Omental fat pad (tissue), 4 donors: ENCODE results near the gene MTCL1. TPM values are rescaled to one million over a fixed set of nuclear protein-coding genes. Genes with fewer than 3 reads are reported as not detected.

Experiments used
- ATAC-seq: fragments of 150-250 bp; one replicate; pipeline ENCODE4 v1.9.1; 2016; ENCODE audit warnings: mild to moderate bottlenecking, moderate library complexity; ENCODE audit not compliant: low FRiP score
- DNase-seq: peaks from one replicate; pipeline ENCODE4 v3.0.0-alpha.2; 2019; ENCODE audit warnings: low spot score
- total RNA-seq, 4 donors: library from RNA; depleted of rRNA; stranded (reverse); fragments of >200 nt; gene quantifications; one replicate each; pipeline ENCODE4 v1.1.0, GENCODE V29; 2016
- TF ChIP-seq, protein P1 (sequence below), 3 donors: fragments of 450-650 bp; IDR thresholded peaks; one replicate each; pipeline ENCODE4 v1.5.1; 2016 to 2017; ENCODE audit warnings: antibody characterized with exemption in 3 of 3, mild to moderate bottlenecking in 3 of 3, moderate library complexity in 2 of 3

The MTCL1 gene
- total RNA-seq, 4 donors from 2014 or later, result 1.6 to 3.5 (median 2.0) TPM

DNA sequence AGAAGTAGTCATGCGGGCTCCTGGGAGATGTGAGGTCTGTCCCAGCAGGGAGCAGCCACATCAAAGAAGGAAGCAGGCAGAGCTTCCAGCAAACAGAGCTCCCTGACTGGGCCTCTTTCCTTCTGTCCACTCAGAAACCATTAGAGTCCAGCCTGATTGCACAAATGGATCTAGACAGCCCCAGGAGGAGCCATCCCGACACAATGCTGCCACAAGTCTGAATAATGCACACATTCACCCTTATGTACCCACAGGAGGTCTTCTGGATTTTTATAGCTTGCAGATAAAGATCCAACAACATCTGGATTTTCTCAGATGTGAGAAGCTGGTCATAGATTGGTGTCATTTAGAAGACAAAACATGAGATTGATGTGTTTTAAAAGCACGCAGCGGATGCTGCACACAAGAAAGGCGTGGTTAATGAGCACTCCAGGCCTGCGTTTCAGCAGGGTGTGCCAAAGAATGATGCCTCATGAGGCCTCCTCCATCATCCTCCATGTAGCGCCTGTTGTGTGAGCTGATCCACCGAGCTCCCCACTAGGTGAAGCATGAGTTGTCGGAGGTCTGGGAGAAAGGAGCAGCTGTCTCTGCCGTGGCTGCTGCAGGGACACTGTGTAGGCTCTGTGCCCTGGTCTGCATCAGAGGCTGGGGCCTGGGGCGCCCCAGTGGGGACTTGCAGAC, 60.6 kb downstream of the MTCL1 start:
- DNase-seq, result no peak
- ATAC-seq, result no peak
- TF ChIP-seq, protein P1, sequence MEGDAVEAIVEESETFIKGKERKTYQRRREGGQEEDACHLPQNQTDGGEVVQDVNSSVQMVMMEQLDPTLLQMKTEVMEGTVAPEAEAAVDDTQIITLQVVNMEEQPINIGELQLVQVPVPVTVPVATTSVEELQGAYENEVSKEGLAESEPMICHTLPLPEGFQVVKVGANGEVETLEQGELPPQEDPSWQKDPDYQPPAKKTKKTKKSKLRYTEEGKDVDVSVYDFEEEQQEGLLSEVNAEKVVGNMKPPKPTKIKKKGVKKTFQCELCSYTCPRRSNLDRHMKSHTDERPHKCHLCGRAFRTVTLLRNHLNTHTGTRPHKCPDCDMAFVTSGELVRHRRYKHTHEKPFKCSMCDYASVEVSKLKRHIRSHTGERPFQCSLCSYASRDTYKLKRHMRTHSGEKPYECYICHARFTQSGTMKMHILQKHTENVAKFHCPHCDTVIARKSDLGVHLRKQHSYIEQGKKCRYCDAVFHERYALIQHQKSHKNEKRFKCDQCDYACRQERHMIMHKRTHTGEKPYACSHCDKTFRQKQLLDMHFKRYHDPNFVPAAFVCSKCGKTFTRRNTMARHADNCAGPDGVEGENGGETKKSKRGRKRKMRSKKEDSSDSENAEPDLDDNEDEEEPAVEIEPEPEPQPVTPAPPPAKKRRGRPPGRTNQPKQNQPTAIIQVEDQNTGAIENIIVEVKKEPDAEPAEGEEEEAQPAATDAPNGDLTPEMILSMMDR (IDR thresholded peaks at IDR 0.05), result no peak

DNA sequence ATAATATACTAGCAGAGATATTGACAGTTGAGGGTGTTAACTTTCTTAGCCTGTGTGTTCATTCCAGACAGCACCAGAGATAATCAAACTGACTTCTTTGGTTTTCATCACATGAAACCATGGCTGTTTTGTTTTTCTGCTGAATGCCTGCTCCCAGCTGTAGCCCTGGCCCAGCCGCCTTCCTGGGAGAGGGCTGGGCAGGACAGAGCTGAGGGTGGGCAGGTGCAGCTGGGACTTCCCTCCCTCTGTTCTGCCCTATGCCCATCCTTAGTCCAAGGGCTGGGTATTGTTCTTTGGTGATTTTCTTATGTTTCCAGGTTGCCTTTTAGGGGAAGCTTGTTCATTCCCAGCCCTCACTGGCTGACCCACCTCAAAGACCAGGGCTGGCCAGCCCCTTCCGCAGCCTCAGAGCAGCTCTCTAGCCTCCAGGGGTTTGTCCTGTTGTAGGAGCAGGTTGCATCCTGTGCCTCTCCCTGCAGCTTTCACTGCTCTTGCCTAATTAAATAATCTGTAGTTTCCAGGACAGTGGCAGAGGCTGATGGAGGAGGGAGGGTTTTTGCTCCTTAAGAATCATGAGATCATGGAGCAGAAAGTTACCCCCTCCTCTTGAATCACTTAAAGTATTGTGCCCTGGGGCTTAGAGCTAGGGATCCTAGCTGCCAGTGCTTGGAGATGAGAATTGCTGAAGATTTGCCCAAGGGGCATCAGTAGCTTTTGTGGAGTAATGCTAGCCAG, 61.4 kb downstream of the MTCL1 start:
- DNase-seq (no peak), ATAC-seq (no peak)
- TF ChIP-seq, protein P1 (IDR thresholded peaks at IDR 0.05), result no peak

DNA sequence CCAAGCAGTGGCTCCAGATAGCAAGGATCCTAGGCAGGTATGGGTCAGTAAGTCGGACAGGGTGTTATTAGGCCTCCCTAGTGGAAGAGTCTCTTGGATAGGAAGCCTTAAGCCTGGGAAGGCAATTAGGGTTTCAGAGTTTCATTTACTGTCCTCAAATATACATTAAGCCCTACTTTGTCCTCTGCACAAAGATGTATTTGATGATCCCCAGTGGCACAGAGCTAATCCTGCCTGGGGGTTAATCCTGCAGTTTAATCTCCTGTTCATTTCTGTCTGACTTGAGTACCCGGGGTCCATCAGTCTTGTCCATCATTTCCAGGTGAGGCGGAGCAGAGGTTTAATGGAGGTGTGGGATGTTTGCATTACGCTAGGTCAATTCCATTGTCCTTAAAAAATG, 62.0 kb downstream of the MTCL1 start:
- TF ChIP-seq, protein P1 (IDR thresholded peaks at IDR 0.05), result no peak
- no peak for DNase-seq
- ATAC-seq, result no peak

DNA sequence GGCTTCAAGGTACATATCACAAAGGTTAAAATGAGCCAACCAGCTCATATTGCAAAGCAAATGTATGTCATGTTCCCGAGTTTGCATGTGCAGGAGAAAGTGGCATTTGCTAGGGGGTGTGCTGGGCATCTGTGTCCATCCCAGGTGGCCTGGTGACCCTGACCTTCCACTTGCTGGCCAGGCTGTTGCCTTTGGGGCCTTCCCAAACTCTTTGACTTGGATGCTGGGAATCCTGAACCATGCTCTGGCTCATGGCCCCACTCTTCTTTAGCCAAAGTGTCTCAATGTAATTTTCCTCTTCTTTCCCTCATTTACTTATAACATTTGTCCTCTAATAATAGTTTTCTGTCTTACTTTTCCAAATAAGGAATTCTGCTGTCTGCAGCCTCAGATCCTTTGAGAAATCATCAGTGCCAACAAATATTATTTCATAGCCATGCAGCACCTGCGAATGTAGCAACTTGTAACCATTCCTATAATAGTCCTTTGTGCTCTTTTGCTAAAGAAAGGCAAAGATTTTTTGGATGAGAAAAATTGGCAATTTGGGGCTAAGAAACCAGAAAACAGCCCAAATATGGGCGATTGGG, 64.2 kb downstream of the MTCL1 start:
- ATAC-seq, result no peak
- TF ChIP-seq, protein P1 (IDR thresholded peaks at IDR 0.05), result no peak
- no peak for DNase-seq

DNA sequence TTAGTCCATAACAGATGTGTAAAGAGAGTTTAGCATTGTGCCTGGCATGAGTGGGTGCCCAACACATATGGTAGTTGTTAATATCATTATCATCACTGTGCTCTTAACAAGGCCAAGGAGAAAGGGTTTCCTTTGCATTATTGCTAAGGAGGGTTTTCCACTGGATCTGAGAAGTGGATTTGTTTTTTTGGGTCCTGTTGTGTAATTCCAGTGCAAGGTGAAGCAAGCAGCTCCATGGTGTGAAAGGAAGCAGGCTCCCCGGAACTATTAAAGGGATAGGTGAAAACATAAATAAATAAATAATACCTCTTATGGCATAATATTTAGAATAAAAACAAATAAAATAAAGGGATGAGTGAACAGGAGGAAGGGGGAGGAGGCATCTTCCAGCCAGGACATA, 65.3 kb downstream of the MTCL1 start:
- TF ChIP-seq, protein P1 (IDR thresholded peaks at IDR 0.05), result no peak
- ATAC-seq, result no peak

DNA sequence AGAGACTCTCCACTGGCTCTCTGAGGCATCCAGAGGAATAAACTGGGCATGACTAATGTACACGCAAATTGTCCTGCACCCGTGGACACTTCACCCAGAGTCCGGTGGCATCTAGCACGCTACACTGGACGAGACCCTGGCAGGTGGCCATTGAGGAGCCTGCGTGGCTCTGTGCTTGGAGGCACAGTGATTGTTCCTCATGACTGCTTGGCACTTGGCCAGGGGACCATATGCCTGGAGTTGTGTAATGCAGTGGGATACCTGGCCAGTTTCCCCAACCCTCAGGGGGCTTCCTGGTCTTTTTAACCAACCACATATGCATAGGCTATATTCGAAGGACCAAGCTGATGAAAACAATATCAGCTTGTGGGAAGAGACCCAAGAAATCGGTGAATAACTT, 66.6 kb downstream of the MTCL1 start:
- ATAC-seq, result no peak
- TF ChIP-seq, protein P1 (IDR thresholded peaks at IDR 0.05), result no peak
- no peak for DNase-seq

More for the DNA sequence above, 65.3 kb downstream of the MTCL1 start:
- no peak for DNase-seq
